NCI-H2107 (cell line): Measurements from ENCODE around the gene COL19A1.
"Not testable (repeated sequence)": the region's sequence is repeated elsewhere in the genome, so short reads cannot be mapped to it uniquely, and the experiment has no call there.

Source experiments
- DNase-seq: peaks from one replicate; lab custom pipeline; 2025; lab: John Stamatoyannopoulos, UW

COL19A1 gene

GRCh38 chr6:69965974-69966373 is 99.6 kb downstream of the COL19A1 start:
- not testable (repeated sequence) for DNase-seq

- no peak for DNase-seq
Measured at GRCh38 chr6:69973138-69973537, 106.8 kb downstream of the COL19A1 start.

- no peak for DNase-seq
Measured at GRCh38 chr6:69973763-69974162, 107.4 kb downstream of the COL19A1 start.

- no peak for DNase-seq
Measured at GRCh38 chr6:69974193-69974592, 107.8 kb downstream of the COL19A1 start.

GRCh38 chr6:69976591-69977090 is 110.3 kb downstream of the COL19A1 start:
- no peak for DNase-seq

GRCh38 chr6:69980624-69981023 is 114.3 kb downstream of the COL19A1 start:
- DNase-seq, result no peak

GRCh38 chr6:69984506-69984905 is 118.2 kb downstream of the COL19A1 start:
- no peak for DNase-seq

GRCh38 chr6:69985180-69985579 is 118.8 kb downstream of the COL19A1 start:
- no peak for DNase-seq

- no peak for DNase-seq
Measured at GRCh38 chr6:69987550-69987949, 121.2 kb downstream of the COL19A1 start.

GRCh38 chr6:69988458-69989126 is 122.2 kb downstream of the COL19A1 start:
- no peak for DNase-seq

GRCh38 chr6:69994251-69994650 is 127.9 kb downstream of the COL19A1 start:
- no peak for DNase-seq

- DNase-seq, result no peak
Measured at GRCh38 chr6:70008189-70008588, 141.8 kb downstream of the COL19A1 start.

GRCh38 chr6:70010339-70010738 is 144.0 kb downstream of the COL19A1 start:
- not testable (repeated sequence) for DNase-seq

GRCh38 chr6:70023201-70023600 is 156.8 kb downstream of the COL19A1 start:
- not testable (repeated sequence) for DNase-seq

- DNase-seq, result no peak
Measured at GRCh38 chr6:70028246-70028645, 161.9 kb downstream of the COL19A1 start.

GRCh38 chr6:70028926-70029325 is 162.6 kb downstream of the COL19A1 start:
- no peak for DNase-seq

- DNase-seq, result no peak
Measured at GRCh38 chr6:70033781-70034180, 167.4 kb downstream of the COL19A1 start.

- DNase-seq, result no peak
Measured at GRCh38 chr6:70037445-70037844, 171.1 kb downstream of the COL19A1 start.

GRCh38 chr6:70040766-70041165 is 174.4 kb downstream of the COL19A1 start:
- DNase-seq, result no peak

- no peak for DNase-seq
Measured at GRCh38 chr6:70041411-70041810, 175.1 kb downstream of the COL19A1 start.

GRCh38 chr6:70045413-70045812 is 179.1 kb downstream of the COL19A1 start:
- DNase-seq, result no peak

- DNase-seq, result no peak
Measured at GRCh38 chr6:70051197-70052124, 185.1 kb downstream of the COL19A1 start.
